ENCODE results near the gene OBSCN. TPM values are rescaled to one million over a fixed set of nuclear protein-coding genes. Genes with fewer than 3 reads are reported as not detected.

The OBSCN gene
- total RNA-seq, 1 donor from 2014 or later, result 59.5 TPM

DNA sequence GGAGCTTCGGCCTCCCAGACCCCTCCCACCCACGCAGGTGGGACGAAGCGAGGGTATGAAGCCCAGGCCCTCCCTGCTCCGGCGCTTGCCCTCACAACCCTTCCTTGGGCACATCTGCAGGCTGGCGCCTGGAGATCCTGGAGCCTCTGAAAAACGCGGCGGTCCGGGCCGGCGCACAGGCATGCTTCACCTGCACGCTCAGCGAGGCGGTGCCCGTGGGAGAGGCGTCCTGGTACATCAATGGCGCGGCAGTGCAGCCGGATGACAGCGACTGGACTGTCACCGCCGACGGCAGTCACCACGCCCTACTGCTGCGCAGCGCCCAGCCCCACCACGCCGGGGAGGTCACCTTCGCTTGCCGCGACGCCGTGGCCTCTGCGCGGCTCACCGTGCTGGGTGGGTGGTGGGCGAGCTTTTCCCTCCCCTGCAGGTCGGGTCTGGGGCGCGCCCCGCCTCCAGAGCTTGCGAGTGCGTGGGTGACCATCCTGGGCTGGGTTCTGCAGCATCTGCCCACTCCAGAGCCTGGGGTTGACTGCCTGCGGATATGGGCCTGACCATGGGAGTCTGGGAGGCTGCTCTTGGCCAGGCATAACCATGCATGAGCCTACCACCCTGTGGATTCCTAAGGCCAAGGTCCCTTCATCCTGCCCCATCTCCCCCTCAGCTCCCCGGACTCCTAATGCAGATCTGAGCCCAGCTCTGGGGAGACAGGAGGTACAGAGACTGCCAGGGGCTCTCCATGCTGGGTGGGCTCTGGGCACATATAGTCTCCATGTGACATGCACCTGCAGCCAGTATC, 108.9 kb downstream of the OBSCN start:
- DNase-seq (ENCODE audit: low read depth), result no peak

DNA sequence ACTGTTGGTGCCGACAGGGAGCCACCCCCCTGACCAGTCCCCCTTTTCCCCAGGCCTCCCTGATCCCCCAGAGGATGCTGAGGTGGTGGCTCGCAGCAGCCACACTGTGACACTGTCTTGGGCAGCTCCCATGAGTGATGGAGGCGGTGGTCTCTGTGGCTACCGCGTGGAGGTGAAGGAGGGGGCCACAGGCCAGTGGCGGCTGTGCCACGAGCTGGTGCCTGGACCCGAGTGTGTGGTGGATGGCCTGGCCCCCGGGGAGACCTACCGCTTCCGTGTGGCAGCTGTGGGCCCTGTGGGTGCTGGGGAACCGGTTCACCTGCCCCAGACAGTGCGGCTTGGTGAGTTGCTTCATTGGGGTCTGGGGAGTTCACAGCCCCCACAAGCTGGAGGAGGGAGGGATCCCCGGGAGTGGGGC, 109.6 kb downstream of the OBSCN start:
- no peak for DNase-seq (ENCODE audit: low read depth)

DNA sequence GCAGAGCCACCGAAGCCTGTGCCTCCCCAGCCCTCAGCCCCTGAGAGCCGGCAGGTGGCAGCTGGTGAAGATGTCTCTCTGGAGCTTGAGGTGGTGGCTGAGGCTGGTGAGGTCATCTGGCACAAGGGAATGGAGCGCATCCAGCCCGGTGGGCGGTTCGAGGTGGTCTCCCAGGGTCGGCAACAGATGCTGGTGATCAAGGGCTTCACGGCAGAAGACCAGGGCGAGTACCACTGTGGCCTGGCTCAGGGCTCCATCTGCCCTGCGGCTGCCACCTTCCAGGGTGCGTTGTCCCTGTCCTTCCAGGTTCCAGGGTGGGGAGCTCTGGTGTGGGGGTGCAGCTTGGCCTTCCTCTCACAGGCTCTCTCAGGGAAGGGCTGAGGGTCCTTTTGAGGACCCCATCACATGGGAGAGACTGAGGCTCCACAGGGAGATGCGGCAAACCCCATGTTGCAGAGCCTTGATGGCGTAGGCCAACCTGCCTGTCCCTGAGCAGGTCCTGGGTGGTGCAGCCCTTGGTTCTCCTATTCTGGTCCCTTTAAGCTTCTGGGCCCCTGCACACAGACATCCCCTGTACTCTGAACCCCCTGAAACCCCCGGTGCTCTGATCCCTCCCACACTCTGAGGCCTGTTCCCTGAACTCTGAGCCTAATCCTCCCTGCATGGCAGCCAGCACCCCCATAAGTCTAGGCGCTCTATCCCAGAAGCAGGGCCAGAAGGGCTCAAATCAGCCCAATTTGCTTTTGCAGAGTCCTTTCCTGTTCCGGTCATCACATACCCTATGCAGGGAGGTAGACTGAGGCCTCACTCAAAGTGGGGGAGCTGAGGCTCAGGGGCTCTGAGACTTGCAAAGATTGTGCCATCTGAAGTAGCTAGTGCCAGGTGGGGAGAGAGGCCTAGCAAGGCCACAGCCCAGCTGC, 110.3 kb downstream of the OBSCN start:
- DNase-seq (ENCODE audit: low read depth), result no peak

DNA sequence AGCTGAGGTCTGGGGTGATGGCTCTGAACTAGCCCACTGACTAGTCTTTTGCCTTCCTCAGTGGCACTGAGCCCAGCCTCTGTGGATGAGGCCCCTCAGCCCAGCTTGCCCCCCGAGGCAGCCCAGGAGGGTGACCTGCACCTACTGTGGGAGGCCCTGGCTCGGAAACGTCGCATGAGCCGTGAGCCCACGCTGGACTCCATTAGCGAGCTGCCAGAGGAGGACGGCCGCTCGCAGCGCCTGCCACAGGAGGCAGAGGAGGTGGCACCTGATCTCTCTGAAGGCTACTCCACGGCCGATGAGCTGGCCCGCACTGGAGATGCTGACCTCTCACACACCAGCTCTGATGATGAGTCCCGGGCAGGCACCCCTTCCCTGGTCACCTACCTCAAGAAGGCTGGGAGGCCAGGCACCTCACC, 111.0 kb downstream of the OBSCN start:
- DNase-seq (ENCODE audit: low read depth), result no peak

DNA sequence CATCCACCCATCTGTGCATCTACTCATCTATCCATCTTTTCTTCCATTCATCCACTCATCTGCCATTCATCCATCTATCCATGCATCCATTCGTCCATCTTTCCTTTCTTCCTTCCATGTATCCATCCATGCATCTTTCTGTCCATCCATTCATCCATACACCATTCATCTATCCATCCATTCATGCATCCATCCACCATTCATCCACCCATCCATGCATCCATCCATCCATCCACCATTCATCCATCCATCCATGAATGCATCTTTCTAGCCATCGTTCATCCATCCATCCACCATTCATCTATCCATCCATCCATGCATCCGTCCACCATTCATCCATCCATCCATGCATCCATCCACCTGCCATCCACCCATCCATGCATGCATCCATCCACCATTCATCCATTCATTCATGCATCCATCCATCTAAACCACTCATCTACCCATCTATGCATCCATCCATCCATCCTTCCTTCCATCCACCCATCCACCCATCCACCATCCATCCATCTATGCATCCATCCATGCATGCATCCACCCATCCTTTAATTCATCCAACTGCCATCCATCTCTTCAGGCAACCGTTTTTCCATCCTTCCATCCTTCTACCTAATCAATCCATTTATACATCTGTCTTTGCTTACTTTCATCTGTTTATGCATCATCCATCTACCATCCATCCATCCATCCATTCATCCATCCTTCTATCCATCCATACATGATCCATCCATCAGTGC, 111.7 kb downstream of the OBSCN start:
- no peak for DNase-seq (ENCODE audit: low read depth)

DNA sequence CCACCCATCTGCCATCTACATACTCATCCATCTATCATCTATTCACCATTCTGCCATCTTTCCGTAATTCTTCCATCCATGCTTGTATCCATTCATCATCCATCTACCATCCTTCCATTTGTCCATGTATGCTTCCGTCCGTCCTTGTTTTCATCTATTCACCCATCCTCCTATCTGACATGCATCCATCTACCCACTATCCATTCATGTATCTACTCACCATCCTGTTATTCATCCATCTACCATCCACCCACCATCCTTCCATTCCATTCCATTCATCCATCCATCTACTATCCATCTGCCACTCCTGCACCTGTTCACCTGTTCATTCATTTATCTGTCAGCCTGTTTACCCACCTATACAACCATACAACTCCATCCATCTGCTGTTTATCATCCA, 112.5 kb downstream of the OBSCN start:
- DNase-seq (ENCODE audit: low read depth), result no peak

DNA sequence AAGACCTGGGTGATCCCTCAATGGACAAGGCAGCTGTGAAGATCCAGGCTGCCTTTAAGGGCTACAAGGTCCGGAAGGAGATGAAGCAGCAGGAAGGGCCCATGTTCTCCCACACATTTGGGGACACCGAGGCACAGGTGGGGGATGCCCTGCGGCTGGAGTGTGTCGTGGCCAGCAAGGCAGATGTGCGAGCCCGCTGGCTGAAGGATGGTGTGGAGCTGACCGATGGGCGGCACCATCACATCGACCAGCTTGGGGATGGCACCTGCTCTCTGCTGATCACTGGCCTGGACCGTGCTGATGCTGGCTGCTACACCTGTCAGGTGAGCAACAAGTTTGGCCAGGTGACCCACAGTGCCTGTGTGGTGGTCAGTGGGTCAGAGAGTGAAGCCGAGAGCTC, 113.6 kb downstream of the OBSCN start:
- no peak for DNase-seq (ENCODE audit: low read depth)

DNA sequence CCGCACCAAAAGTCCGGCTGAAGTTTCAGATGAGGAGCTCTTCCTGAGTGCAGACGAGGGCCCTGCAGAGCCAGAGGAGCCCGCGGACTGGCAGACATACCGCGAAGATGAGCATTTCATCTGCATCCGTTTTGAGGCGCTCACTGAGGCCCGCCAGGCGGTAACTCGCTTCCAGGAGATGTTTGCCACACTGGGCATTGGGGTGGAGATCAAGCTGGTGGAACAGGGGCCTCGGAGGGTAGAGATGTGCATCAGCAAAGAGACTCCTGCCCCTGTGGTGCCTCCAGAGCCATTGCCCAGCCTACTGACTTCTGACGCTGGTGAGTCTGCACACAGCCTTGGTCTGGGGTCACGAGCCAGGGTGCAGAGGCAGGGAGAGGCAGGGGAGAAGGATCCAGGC, 114.1 kb downstream of the OBSCN start:
- no peak for DNase-seq (ENCODE audit: low read depth)

DNA sequence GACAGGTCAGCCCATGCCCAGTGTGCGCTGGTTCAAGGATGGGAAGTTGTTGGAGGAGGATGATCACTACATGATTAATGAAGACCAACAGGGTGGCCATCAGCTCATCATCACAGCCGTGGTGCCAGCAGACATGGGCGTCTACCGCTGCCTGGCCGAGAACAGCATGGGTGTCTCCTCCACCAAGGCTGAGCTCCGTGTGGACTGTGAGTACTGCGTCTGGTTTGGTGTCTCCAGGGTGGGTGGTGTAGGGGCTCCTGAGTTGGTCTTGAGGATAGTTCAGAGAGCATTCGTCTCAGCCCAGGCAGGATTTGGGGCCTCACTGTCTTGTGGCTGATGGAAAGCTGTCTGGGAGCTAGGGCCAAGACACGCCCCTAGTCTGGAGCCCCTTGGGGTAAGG, 115.6 kb downstream of the OBSCN start:
- no peak for DNase-seq (ENCODE audit: low read depth)

DNA sequence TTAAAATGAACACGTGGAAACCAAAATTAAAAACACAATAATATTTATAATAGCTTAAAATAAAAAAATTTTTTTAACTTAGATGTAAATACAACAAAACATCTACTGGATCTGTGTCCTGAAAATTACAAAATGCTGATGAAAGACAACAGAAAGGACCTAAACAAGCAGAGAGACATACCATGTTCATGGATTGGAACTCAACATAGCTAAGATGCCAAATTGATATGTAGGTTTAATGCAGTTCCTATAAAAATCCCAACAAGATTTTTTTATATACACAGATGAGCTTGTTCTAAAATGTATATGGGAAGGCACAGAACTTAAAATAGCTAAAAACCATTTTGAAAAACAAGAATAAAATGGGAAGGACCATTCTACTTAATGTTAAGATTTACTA, 117.4 kb downstream of the OBSCN start:
- DNase-seq (ENCODE audit: low read depth), result no peak

DNA sequence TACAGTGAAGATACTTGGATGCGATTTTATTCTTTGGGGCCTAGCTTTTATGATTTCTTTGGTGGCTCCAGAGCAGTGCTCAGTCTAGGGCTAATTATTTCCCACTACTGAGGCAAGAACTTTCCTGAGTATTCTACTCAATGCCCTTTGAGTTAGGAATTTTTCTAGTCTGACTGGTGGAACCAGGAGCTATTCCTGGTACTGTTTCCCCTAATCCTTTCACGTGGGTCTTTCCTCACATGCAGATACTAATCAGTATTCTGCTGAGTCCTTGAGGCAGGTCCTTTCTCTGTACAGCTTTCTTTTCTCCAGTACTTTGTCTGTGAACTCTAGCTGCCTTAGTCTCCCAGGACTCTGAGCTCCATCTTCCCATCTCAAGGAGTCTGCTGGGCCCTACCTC, 122.0 kb downstream of the OBSCN start:
- DNase-seq (ENCODE audit: low read depth), result no peak

DNA sequence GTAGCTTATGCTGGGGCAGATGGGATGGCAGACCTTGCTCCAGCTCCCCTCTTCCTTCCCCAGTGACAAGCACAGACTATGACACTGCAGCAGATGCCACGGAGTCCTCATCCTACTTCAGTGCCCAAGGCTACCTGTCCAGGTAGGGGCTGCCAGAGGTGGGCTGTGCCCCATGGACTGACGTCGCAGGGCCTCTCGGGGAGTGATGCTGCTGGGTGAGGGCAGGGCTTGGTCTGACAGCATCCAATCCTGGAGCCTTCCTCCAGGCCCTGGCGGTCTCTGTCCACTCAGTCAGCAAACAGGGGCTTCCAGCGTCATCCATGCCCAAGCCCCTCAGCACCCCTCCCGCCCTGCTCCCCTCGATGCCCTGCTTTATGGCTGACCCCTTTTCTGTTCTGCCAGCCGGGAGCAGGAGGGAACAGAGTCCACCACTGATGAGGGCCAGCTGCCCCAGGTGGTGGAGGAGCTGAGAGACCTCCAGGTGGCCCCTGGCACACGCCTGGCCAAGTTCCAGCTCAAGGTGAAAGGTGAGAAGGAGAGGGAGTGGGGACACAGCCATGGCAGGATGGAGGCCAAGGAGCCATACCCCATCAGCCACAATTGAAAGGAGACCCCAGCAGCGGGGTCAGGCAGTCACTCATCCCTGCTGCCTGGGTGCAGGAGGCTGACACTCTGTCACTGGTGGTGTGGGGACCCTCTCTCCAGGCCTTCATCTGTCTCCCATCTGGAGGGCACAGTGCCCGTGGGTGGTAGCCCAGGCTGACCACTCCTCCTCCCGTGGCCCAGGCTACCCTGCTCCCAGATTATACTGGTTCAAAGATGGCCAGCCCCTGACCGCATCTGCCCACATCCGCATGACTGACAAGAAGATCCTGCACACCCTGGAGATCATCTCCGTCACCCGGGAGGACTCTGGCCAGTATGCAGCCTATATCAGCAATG, 125.2 kb downstream of the OBSCN start:
- no peak for DNase-seq (ENCODE audit: low read depth)

DNA sequence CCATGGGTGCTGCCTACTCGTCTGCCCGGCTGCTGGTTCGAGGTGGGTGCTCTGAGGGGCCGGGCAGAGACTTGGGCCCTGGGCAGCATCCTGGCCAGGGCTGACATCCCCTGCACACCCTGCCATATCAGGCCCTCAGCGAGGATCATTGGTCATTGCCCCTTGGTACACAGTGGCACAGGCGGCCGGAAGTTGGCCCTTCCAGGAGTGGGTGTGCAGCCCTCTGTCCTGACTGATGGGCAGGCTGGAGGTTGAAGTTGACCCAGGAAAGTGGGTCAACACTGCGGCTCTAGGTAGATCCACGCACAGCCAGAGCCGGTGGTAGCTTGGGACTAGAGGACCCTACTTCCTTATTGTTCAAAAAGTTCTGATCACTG, 125.9 kb downstream of the OBSCN start:
- DNase-seq (ENCODE audit: low read depth), result no peak

DNA sequence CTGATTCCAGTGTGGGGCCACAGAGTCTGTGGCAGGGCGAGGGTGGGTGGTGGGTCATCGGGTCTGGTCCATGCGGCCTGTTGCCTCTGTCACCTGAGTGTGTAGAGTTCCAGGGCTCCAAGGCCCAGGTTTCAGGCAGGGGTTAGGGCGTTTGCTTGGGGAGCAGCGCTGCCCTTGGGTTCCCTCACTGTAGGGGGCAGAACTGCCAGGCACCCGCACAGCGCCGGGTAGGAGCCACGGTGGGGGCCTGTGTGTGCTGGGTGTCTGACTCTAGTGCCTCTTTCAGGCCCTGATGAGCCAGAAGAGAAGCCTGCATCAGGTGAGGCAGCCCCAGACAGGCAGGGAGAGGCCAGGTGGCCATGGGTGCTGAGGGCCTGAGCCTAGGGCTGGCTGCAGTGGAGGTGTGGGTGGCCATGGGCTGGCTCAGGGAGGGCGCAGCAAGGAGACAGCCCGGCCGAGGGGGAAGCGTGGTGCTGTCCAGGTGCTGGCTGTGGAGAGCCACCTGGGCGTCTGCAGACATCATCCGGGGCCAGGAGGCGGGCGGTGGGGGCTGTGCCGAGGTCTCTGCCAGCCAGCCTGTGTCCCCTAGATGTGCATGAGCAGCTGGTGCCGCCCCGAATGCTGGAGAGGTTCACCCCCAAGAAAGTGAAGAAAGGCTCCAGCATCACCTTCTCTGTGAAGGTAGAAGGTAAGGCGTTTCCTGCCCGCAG, 126.5 kb downstream of the OBSCN start:
- DNase-seq (ENCODE audit: low read depth), result no peak

DNA sequence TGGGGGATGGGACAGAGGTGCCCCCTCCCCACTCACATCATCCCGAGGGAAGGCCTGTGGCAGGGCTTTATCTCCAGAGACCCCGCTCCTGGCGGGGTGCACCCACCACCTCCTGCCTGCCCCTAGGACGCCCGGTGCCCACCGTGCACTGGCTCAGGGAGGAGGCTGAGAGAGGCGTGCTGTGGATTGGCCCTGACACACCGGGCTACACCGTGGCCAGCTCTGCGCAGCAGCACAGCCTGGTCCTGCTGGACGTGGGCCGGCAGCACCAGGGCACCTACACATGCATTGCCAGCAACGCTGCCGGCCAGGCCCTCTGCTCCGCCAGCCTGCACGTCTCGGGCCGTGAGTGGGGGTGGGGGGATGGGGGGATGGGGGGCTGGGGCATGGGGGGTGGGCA, 127.1 kb downstream of the OBSCN start:
- no peak for DNase-seq (ENCODE audit: low read depth)

DNA sequence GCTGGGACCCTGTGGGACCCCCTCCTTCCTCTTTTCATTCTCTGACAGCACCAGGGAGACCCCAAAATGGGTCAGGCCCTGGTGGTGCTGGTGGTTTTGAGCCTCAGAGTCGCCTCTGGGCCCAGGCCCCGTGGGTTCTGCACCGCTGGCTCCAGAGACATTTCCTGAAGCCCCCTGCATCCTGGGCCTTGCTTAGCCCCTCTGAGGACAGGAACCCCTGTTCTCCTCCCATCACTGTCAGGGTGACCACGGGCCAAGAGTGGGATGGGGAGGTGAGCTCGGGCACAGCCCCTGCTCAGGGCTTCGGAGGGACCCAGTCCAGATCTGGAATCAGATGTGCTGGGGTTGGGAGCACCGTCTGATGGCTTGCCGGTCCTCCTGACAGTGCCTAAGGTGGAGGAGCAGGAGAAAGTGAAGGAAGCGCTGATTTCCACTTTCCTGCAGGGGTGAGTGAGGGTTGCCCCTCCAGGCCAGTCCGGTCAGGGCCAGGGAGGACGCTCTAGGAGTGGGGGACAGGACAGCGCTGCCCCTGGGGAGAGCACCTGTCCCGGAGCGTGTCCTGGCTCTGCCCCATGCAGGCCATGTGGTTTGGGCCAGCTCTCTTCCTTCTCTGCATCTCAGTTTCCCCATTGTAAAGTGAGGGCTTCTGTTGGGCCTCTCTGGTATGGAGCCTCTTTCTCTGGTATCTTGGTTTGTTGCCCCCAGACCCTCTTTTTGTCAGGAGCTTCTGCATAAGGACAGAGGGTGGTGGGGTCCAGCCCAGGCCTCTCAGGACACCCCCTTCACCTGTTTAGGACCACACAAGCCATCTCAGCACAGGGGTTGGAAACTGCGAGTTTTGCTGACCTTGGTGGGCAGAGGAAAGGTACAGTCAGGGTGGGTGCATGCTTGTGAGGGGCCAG, 127.8 kb downstream of the OBSCN start:
- DNase-seq (ENCODE audit: low read depth), result no peak

DNA sequence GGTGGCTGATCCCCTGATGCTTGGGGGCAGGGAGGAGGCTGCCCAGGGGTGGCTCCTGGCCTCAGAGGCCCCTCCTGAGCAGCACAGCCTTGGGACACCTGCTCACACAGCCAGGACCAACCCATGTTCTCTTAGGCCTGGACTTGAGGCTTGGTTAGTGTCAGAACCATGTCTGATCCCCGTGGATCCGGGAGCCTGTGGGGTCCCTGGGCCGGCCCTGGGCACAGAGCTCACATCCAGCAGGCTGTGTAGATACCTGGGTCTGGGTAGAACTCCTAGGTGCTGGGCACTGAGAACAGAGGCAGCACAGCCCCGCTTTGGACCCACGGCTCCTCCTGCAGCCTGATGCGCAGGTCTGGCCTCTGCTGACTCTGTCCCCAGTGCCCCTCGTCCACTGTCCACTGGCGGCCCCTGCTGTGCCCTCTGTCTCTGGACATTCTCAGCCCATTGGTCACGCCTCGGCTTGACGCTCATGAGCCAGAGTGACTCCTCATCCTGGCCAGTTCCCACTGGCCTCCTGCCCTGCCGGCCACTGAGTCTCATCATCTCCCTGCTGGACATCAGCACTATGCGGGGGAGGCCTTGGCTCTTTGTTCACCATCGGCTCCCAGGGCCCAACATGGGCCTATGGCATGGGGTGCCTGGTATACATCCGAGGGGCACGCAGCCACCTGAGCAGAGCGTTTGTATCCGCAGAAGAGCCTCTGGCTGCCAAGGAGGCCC, 128.6 kb downstream of the OBSCN start:
- peak; percentile 51 for DNase-seq (ENCODE audit: low read depth)

DNA sequence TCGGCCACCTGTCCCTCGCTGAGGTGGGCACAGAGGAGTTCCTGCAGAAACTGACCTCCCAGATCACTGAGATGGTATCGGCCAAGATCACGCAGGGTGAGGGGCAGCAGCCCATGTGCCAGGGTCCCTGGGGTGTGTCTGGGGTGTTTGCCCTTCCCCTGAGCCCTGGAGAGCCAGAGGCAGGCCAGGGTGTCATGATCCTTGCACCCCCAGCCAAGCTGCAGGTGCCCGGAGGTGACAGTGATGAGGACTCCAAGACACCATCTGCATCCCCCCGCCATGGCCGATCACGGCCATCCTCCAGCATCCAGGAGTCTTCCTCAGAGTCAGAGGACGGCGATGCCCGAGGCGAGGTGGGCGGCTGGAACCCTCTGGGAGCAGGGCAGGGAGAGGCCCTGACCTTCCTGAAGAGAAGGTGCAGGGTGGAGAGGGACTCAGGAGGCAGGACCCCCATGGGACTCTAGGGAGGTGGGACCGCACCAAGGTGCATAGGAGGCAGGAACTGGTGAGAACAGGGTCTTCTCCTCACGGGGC, 129.3 kb downstream of the OBSCN start:
- DNase-seq (ENCODE audit: low read depth), result no peak

Data from myocyte (in vitro differentiated cells).